Neural cell (in vitro differentiated cells): ENCODE results near the gene MAMLD1.

Experiments
- RAD21 ChIP-seq: fragments of 450-650 bp; conservative IDR thresholded peaks from 2 replicates; pipeline ENCODE4 v1.6.1; 2014; ENCODE audit warnings: antibody characterized with exemption, mild to moderate bottlenecking, moderate library complexity
- TF ChIP-seq, protein P1 (sequence below): fragments of 450-650 bp; IDR thresholded peaks from 2 replicates; pipeline ENCODE4 v1.5.1; 2014; ENCODE audit warnings: antibody characterized with exemption, mild to moderate bottlenecking, moderate library complexity; ENCODE audit not compliant: poor library complexity, severe bottlenecking

DNA sequence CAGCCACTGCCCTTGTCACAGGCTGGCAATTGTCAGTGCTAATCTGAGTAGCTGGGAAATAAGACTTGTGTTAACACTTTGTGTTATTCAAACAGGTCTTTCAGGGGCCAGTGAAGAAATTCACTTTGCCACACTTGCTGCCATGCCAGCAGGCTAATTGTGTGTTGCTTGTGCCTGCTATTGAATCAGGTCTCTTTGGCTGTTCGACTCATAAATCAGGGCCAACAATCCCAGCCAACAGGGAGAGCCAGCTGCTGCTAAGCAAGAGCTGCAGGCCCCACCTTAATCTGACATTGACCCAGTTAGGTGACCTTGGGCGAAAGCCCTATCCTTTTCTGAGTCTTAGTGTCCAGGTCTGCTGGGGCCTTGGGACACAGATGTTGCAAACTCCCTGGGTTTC is 28.1 kb upstream of the MAMLD1 start:
- TF ChIP-seq, protein P1, sequence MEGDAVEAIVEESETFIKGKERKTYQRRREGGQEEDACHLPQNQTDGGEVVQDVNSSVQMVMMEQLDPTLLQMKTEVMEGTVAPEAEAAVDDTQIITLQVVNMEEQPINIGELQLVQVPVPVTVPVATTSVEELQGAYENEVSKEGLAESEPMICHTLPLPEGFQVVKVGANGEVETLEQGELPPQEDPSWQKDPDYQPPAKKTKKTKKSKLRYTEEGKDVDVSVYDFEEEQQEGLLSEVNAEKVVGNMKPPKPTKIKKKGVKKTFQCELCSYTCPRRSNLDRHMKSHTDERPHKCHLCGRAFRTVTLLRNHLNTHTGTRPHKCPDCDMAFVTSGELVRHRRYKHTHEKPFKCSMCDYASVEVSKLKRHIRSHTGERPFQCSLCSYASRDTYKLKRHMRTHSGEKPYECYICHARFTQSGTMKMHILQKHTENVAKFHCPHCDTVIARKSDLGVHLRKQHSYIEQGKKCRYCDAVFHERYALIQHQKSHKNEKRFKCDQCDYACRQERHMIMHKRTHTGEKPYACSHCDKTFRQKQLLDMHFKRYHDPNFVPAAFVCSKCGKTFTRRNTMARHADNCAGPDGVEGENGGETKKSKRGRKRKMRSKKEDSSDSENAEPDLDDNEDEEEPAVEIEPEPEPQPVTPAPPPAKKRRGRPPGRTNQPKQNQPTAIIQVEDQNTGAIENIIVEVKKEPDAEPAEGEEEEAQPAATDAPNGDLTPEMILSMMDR = no peak
- TF ChIP-seq RAD21 = no peak
